B cell (primary cell): ENCODE measurements around the gene LARGE2. TPM values are rescaled to one million over a fixed set of nuclear protein-coding genes. Genes with fewer than 3 reads are reported as not detected.
A peak's percentile ranks its signal among the peaks of the same experiment; 100 is the strongest.

Source experiments
- ATAC-seq: fragments of 200-7000 bp; cut with Tn5 transposase; one replicate; pipeline ENCODE4 v1.10.0; 2021; ENCODE audit warnings: low read depth, mild to moderate bottlenecking, moderate number of reproducible peaks, moderate library complexity
- CTCF ChIA-PET: fragments of 350-600 bp; sonication (Branson Sonifier 250); formaldehyde crosslinking; loops from one replicate; lab custom pipeline; 2021; ENCODE audit warnings: antibody characterized with exemption, inconsistent platforms; lab: Charles Lee
- POLR2A ChIA-PET: fragments of 350-600 bp; sonication (Branson Sonifier 250); formaldehyde crosslinking; loops from one replicate; lab custom pipeline; 2021; ENCODE audit warnings: antibody characterized with exemption; lab: Charles Lee
- DNase-seq: peaks from one replicate; pipeline ENCODE4 v3.0.0; 2013
- H2AFZ ChIP-seq: 2 replicates; pipeline ENCODE4 v1.6.1; 2012; ENCODE audit warnings: mild to moderate bottlenecking, low read depth, low read length; ENCODE audit not compliant: insufficient read depth, poor library complexity, severe bottlenecking
- H3K27ac ChIP-seq, 2 donors: 1 replicate in 1 of 2; 2 replicates in 1 of 2; pipeline ENCODE4 v1.5.1; 2012 to 2013; ENCODE audit warnings: low read length in 2 of 2, mild to moderate bottlenecking in 2 of 2, moderate library complexity in 1 of 2
- H3K27me3 ChIP-seq, 4 experiments: fragments of 200-600 bp in 1 of 4; sonication (generic) in 1 of 4; replicated peaks in 1 of 4; 1 replicate in 2 of 4; 2 replicates in 2 of 4; pipeline versions ENCODE4 v1.6.1 to v1.7.0; 2013 to 2016; ENCODE audit warnings: low read length in 3 of 4, mild to moderate bottlenecking in 2 of 4, mixed read lengths in 1 of 4, moderate library complexity in 1 of 4; ENCODE audit not compliant: insufficient read depth in 4 of 4, control insufficient read depth in 3 of 4; ENCODE audit errors: control extremely low read depth in 1 of 4
- H3K36me3 ChIP-seq, 2 experiments: replicated peaks in 1 of 2; 1 replicate in 1 of 2; 2 replicates in 1 of 2; pipeline versions ENCODE4 v1.6.1 to v1.7.1; 2013; ENCODE audit warnings: low read length in 1 of 2; ENCODE audit not compliant: insufficient read depth in 2 of 2, control insufficient read depth in 1 of 2; ENCODE audit errors: control extremely low read depth in 1 of 2, extremely low read depth in 1 of 2
- H3K4me1 ChIP-seq, 2 donors: fragments of 200-600 bp in 1 of 2; sonication (generic) in 1 of 2; 1 replicate in 1 of 2; 2 replicates in 1 of 2; pipeline versions ENCODE4 v1.5.1 to v1.6.1; 2013 to 2017; ENCODE audit warnings: low read length in 2 of 2; ENCODE audit not compliant: control insufficient read depth in 2 of 2, insufficient read depth in 2 of 2
- H3K4me2 ChIP-seq: replicated peaks from 2 replicates; pipeline ENCODE3; 2012; ENCODE audit warnings: mild to moderate bottlenecking, low read depth, low read length; ENCODE audit not compliant: poor library complexity, severe bottlenecking
- H3K4me3 ChIP-seq, 5 experiments: fragments of 200-600 bp in 1 of 5; sonication (generic) in 1 of 5; 1 replicate in 3 of 5; 2 replicates in 2 of 5; pipeline versions ENCODE4 v1.5.1 to v1.7.0; 2011 to 2016; ENCODE audit warnings: low read length in 4 of 5, mild to moderate bottlenecking in 4 of 5, low read depth in 2 of 5, control low read depth in 1 of 5, moderate library complexity in 1 of 5; ENCODE audit not compliant: insufficient read depth in 1 of 5; ENCODE audit errors: control extremely low read depth in 1 of 5, extremely low read depth in 1 of 5
- H3K79me2 ChIP-seq: fragments of 200-600 bp; sonication (generic); one replicate; pipeline ENCODE4 v1.6.0; 2016; ENCODE audit warnings: low read length; ENCODE audit not compliant: control insufficient read depth, insufficient read depth
- H3K9ac ChIP-seq: fragments of 200-600 bp; sonication (generic); 2 replicates; pipeline ENCODE4 v1.6.1; 2017; ENCODE audit warnings: mild to moderate bottlenecking, low read length, moderate library complexity
- H3K9me3 ChIP-seq, 3 donors: one replicate each; pipeline versions ENCODE4 v1.6.1 to v1.7.1; 2013; ENCODE audit warnings: low read length in 2 of 3; ENCODE audit not compliant: control insufficient read depth in 2 of 3, insufficient read depth in 1 of 3; ENCODE audit errors: control extremely low read depth in 1 of 3
- H4K20me1 ChIP-seq: 2 replicates; pipeline ENCODE4 v1.6.0; 2012; ENCODE audit warnings: mild to moderate bottlenecking, low read length; ENCODE audit not compliant: insufficient read depth, control insufficient read depth, poor library complexity, severe bottlenecking
- H3K27ac Mint-ChIP-seq: one replicate; pipeline ENCODE4 v1.8.0; 2021; ENCODE audit warnings: mixed read lengths
- H3K27me3 Mint-ChIP-seq: one replicate; pipeline ENCODE4 v1.8.0; 2021; ENCODE audit warnings: mixed read lengths
- H3K4me1 Mint-ChIP-seq: one replicate; pipeline ENCODE4 v1.8.0; 2021; ENCODE audit warnings: mixed read lengths
- H3K4me3 Mint-ChIP-seq: one replicate; pipeline ENCODE4 v1.8.0; 2021; ENCODE audit warnings: mixed read lengths
- H3K9me3 Mint-ChIP-seq: one replicate; pipeline ENCODE4 v1.8.0; 2022; ENCODE audit warnings: mixed read lengths; ENCODE audit not compliant: insufficient read depth
- EZH2 ChIP-seq: IDR thresholded peaks from 2 replicates; pipeline ENCODE4 v1.6.1; 2012; ENCODE audit warnings: borderline replicate concordance, low read depth, mild to moderate bottlenecking, moderate library complexity, low read length; ENCODE audit not compliant: insufficient read depth, poor library complexity, severe bottlenecking
- WGBS: methylation state at CpG from one replicate; pipeline ENCODE4 v1.1.5; 2013; ENCODE audit warnings: missing lambda C conversion rate; ENCODE audit not compliant: insufficient coverage; 5-methylcytosine and 5-hydroxymethylcytosine counted together
- intact Hi-C: fragments of 100-400 bp; cut with micrococcal nuclease; formaldehyde crosslinking; loops from one replicate; pipeline ENCODE4 v1.10.0; 2022
- polyA plus RNA-seq: library from polyadenylated mRNA; depleted of rRNA; stranded (reverse); fragments of >200 nt; gene quantifications from 2 replicates; pipeline ENCODE4 v1.2.3, GENCODE V29; 2012
- total RNA-seq, 2 donors: library from RNA; stranded (reverse); fragments of 120-200 nt in 1 of 2; gene quantifications; 1 replicate in 1 of 2; 2 replicates in 1 of 2; pipeline versions ENCODE4 v1.2.3 to v1.2.4, GENCODE V29; 2013 to 2022
- TF ChIP-seq, protein P1 (sequence below): fragments of 200-600 bp; IDR thresholded peaks from one replicate; pipeline ENCODE4 v1.8.0; 2022; ENCODE audit warnings: antibody characterized with exemption, mild to moderate bottlenecking

Gene LARGE2
- total and polyA plus RNA-seq, 2 donors (not counting 1 experiment from before 2014, with no cell fraction given) = 109 to 264 TPM

DNA sequence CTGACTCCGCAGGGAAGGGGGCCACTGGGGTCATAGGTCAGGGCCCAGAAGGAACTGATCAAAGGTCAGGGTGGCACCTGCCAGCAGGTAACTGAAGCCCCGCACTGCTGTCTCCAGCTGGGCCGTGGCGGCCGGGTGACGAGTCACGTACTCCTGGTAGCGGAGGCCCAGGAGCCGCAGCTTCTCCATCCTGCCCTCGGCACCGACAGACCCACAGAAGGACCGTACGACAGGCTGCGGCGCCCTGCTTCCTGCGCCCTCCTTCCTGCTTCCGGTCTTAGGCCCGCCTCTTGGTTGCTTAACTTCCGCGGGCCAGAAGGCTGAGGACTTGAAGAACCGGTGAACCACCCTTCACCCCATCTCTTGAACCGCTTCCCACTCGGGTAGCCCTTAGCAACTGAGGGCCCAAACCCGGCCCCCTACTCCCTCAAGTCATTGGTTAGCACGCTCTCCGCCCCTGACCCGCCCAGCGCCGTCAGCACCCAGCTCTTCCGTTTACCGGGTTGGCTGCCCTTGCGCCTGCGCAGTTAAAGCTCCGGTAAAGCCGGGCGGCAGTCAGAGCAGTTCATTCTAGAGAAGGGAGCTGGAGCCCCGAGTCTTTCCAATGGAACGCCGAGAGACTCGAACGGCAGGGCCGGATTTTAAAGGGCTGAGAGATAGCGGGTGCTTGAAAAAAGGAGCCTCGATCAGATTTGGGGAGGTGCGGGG is 4.7 kb upstream of the LARGE2 start, which contains the start of gene PEX16:
Gene PEX16 (minus strand): TSS at position 255 of the 708 bp plus-strand sequence. CDS start 66 bp downstream, at position 189.
- Mint-ChIP-seq H3K27ac (peak within 1 kb of the TSS; percentile 94), H3K4me3 (peak within 1 kb of the TSS; percentile 92), H3K27me3 (no peaks in the 10 kb centered on the region), H3K4me1 (peaks cover 64% of the 10 kb centered on the region), H3K9me3 (no peaks in the 10 kb centered on the region)
- Histone ChIP-seq H3K4me2 (peak within 1 kb of the TSS; percentile 98), H4K20me1 (peaks cover 54% of the 10 kb centered on the region), H3K36me3 (peaks cover 2 to 28% of the 10 kb centered on the region in 2 experiments), H3K79me2 (peaks cover 48% of the 10 kb centered on the region), H2AFZ (peak within 1 kb of the TSS; percentile 80), H3K27ac (peak within 1 kb of the TSS; percentile 88 to 95), H3K27me3 (no peaks in the 10 kb centered on the region), H3K9me3 (no peaks in the 10 kb centered on the region), H3K4me1 (peaks cover 44 to 57% of the 10 kb centered on the region in 2 donors), H3K9ac (peak within 1 kb of the TSS; percentile 97), H3K4me3 (peak within 1 kb of the TSS; percentile 86 to 99 (median 90))
- intact Hi-C loops = loop anchor here (1.0 to 10.0 kb wide), 10 partner anchors 13 to 1353 kb away; partner anchors contain the start of genes ATG13, CD82, CRY2 and DGKZ
- ChIA-PET POLR2A (interaction anchor here (0.9 to 9.1 kb wide), 5 partner anchors 9 to 112 kb away, joined by 4 to 162 read pairs (median 6); partner anchors contain the start of gene CRY2), CTCF (interaction anchor here (0.9 to 9.6 kb wide), 12 partner anchors 9 to 146 kb away, joined by 3 to 98 read pairs (median 4); partner anchors contain the start of gene CRY2)
- TF ChIP-seq, protein P1, sequence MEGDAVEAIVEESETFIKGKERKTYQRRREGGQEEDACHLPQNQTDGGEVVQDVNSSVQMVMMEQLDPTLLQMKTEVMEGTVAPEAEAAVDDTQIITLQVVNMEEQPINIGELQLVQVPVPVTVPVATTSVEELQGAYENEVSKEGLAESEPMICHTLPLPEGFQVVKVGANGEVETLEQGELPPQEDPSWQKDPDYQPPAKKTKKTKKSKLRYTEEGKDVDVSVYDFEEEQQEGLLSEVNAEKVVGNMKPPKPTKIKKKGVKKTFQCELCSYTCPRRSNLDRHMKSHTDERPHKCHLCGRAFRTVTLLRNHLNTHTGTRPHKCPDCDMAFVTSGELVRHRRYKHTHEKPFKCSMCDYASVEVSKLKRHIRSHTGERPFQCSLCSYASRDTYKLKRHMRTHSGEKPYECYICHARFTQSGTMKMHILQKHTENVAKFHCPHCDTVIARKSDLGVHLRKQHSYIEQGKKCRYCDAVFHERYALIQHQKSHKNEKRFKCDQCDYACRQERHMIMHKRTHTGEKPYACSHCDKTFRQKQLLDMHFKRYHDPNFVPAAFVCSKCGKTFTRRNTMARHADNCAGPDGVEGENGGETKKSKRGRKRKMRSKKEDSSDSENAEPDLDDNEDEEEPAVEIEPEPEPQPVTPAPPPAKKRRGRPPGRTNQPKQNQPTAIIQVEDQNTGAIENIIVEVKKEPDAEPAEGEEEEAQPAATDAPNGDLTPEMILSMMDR = no peak
- TF ChIP-seq EZH2 = no peak
- ATAC-seq (peak; percentile 83), DNase-seq (peak; percentile 99)
- under 1% methylated on average over 43 of the region's 45 CpGs for WGBS
